Small intestine (tissue), 7 donors: ENCODE measurements around the gene MYLK. TPM values are rescaled to one million over a fixed set of nuclear protein-coding genes. Genes with fewer than 3 reads are reported as not detected.

Source experiments
- DNase-seq, 2 donors: peaks; one replicate each; pipeline versions ENCODE4 v3.0.0 to v3.0.0-alpha.2; 2013
- FAIRE-seq: peaks from 2 replicates; lab custom pipeline; 2012; peaks lifted over from hg19 to GRCh38; lab: Jason Lieb, UNC
- H3K27ac ChIP-seq, 3 donors: one replicate each; pipeline ENCODE4 v1.5.1; 2013; ENCODE audit warnings: low read length in 2 of 3, mild to moderate bottlenecking in 2 of 3, control low read depth in 1 of 3, inconsistent platforms in 1 of 3, low read depth in 1 of 3, moderate library complexity in 1 of 3
- H3K27me3 ChIP-seq, 3 donors: one replicate each; pipeline ENCODE4 v1.6.1; 2013; ENCODE audit warnings: low read length in 3 of 3, inconsistent platforms in 1 of 3; ENCODE audit not compliant: control insufficient read depth in 3 of 3, insufficient read depth in 3 of 3
- H3K36me3 ChIP-seq, 3 donors: one replicate each; pipeline ENCODE4 v1.6.1; 2013; ENCODE audit warnings: low read length in 3 of 3, inconsistent platforms in 1 of 3, low read depth in 1 of 3, mild to moderate bottlenecking in 1 of 3, moderate library complexity in 1 of 3; ENCODE audit not compliant: control insufficient read depth in 3 of 3, insufficient read depth in 2 of 3
- H3K4me1 ChIP-seq, 3 donors: one replicate each; pipeline ENCODE4 v1.6.1; 2013; ENCODE audit warnings: low read length in 2 of 3, inconsistent platforms in 1 of 3, low read depth in 1 of 3, mild to moderate bottlenecking in 1 of 3, moderate library complexity in 1 of 3; ENCODE audit not compliant: control insufficient read depth in 3 of 3, insufficient read depth in 2 of 3
- H3K4me3 ChIP-seq, 3 donors: one replicate each; pipeline ENCODE4 v1.5.1; 2013; ENCODE audit warnings: low read length in 3 of 3, control low read depth in 1 of 3, inconsistent platforms in 1 of 3, low read depth in 1 of 3, mild to moderate bottlenecking in 1 of 3, moderate library complexity in 1 of 3
- H3K9me3 ChIP-seq, 2 donors: one replicate each; pipeline ENCODE4 v1.6.1; 2013; ENCODE audit warnings: low read depth in 1 of 2, low read length in 1 of 2; ENCODE audit not compliant: control insufficient read depth in 2 of 2, insufficient read depth in 1 of 2
- whole genome bisulfite sequencing, 3 donors: extraction: QIAGEN DNeasy Blood & Tissue Kit; methylation state at CpG; one replicate each; pipeline ENCODE4 v1.1.7; 2013; 5-methylcytosine and 5-hydroxymethylcytosine counted together
- polyA plus RNA-seq, 4 donors: library from polyadenylated mRNA; stranded (reverse) in 3 of 4; unstranded in 1 of 4; fragments of 200-250 nt in 3 of 4; fragments of 120-200 nt in 1 of 4; gene quantifications; one replicate each; pipeline versions ENCODE4 v1.2.1 to v1.2.3, GENCODE V29; 2013
- donor health status: healthy with polysubstance abuse.
- donor health status: control.
- donor health status: control.
- donor health status: Bipolar disorder and iron deficiency.
- donor health status: healthy.

Gene MYLK
- polyA plus RNA-seq, 4 donors = 2.2 to 51.5 (median 24.5) TPM

GRCh38 chr3:123733805-123734526 is 150.2 kb downstream of the MYLK start:
- Histone ChIP-seq H3K4me3 (no peak overlapping the region), H3K9me3 (no peaks in the 10 kb centered on the region), H3K27me3 (peaks cover 0 to 3% (median 0%) of the 10 kb centered on the region in 3 donors), H3K36me3 (no peaks in the 10 kb centered on the region), H3K4me1 (no peaks in the 10 kb centered on the region), H3K27ac (no peak overlapping the region)
- 85 to 92% (median 91%) methylated on average over 13 of the region's 13 CpGs for WGBS, 3 donors
- DNase-seq (no peak), FAIRE-seq (no peak)

- no peak for FAIRE-seq
- Histone ChIP-seq H3K36me3 (no peaks in the 10 kb centered on the region), H3K4me1 (no peaks in the 10 kb centered on the region), H3K9me3 (no peaks in the 10 kb centered on the region), H3K27me3 (peaks cover 0 to 8% (median 0%) of the 10 kb centered on the region in 3 donors), H3K4me3 (no peak overlapping the region), H3K27ac (no peak overlapping the region)
- no peak for DNase-seq
- 93 to 96% (median 94%) methylated on average over 4 of the region's 4 CpGs for WGBS, 3 donors
Measured at GRCh38 chr3:123733341-123733740, 150.8 kb downstream of the MYLK start.

GRCh38 chr3:123732447-123732846 is 151.7 kb downstream of the MYLK start:
- Histone ChIP-seq H3K4me1 (no peaks in the 10 kb centered on the region), H3K36me3 (no peaks in the 10 kb centered on the region), H3K27ac (no peak overlapping the region), H3K4me3 (no peak overlapping the region), H3K27me3 (peaks cover 0 to 8% (median 0%) of the 10 kb centered on the region in 3 donors), H3K9me3 (no peaks in the 10 kb centered on the region)
- DNase-seq (no peak), FAIRE-seq (no peak)
- WGBS, 3 donors = 70 to 74% (median 72%) methylated on average over 3 of the region's 3 CpGs

GRCh38 chr3:123730829-123731228 is 153.3 kb downstream of the MYLK start:
- no peak overlapping the region for H3K4me3 ChIP-seq
- H3K9me3 ChIP-seq = no peaks in the 10 kb centered on the region
- WGBS, 3 donors = 87 to 95% (median 92%) methylated on average over 4 of the region's 4 CpGs
- DNase-seq (no peak), FAIRE-seq (no peak)
- H3K36me3 ChIP-seq = no peaks in the 10 kb centered on the region
- peaks cover 0 to 8% (median 0%) of the 10 kb centered on the region in 3 donors for H3K27me3 ChIP-seq
- H3K27ac ChIP-seq = no peak overlapping the region
- no peaks in the 10 kb centered on the region for H3K4me1 ChIP-seq

- Histone ChIP-seq H3K9me3 (no peaks in the 10 kb centered on the region), H3K36me3 (no peaks in the 10 kb centered on the region), H3K4me1 (no peaks in the 10 kb centered on the region), H3K4me3 (no peak overlapping the region), H3K27ac (no peak overlapping the region), H3K27me3 (peaks cover 0 to 8% (median 0%) of the 10 kb centered on the region in 3 donors)
- FAIRE-seq = no peak
- DNase-seq = no peak
- WGBS, 3 donors = 91 to 93% (median 92%) methylated on average over 3 of the region's 3 CpGs
Measured at GRCh38 chr3:123728991-123729390, 155.1 kb downstream of the MYLK start.

- peaks cover 0 to 8% (median 0%) of the 10 kb centered on the region in 3 donors for H3K27me3 ChIP-seq
- DNase-seq = no peak
- H3K4me3 ChIP-seq = no peak overlapping the region
- H3K27ac ChIP-seq = no peak overlapping the region
- no peak for FAIRE-seq
- WGBS, 3 donors = 64 to 71% (median 66%) methylated on average over 2 of the region's 2 CpGs
- peaks cover 0 to 4% (median 0%) of the 10 kb centered on the region in 3 donors for H3K4me1 ChIP-seq
- no peaks in the 10 kb centered on the region for H3K36me3 ChIP-seq
- no peaks in the 10 kb centered on the region for H3K9me3 ChIP-seq
Measured at GRCh38 chr3:123728014-123728413, 156.1 kb downstream of the MYLK start.

GRCh38 chr3:123725652-123726400 is 158.3 kb downstream of the MYLK start:
- H3K4me3 ChIP-seq = no peak overlapping the region
- no peaks in the 10 kb centered on the region for H3K36me3 ChIP-seq
- H3K4me1 ChIP-seq = peaks cover 0 to 8% (median 0%) of the 10 kb centered on the region in 3 donors
- 84 to 86% (median 85%) methylated on average over 10 to 11 of the region's 11 CpGs for WGBS, 3 donors
- FAIRE-seq = no peak
- H3K9me3 ChIP-seq = no peaks in the 10 kb centered on the region
- no peak overlapping the region for H3K27ac ChIP-seq
- no peak for DNase-seq
- H3K27me3 ChIP-seq = peaks cover 0 to 8% (median 0%) of the 10 kb centered on the region in 3 donors

- FAIRE-seq (no peak), DNase-seq (no peak)
- Histone ChIP-seq H3K27me3 (peaks cover 0 to 5% (median 0%) of the 10 kb centered on the region in 3 donors), H3K4me1 (peaks cover 0 to 17% (median 0%) of the 10 kb centered on the region in 3 donors), H3K9me3 (no peaks in the 10 kb centered on the region), H3K4me3 (no peak overlapping the region), H3K36me3 (no peaks in the 10 kb centered on the region), H3K27ac (no peak overlapping the region)
- WGBS, 3 donors = 17 to 26% (median 19%) methylated on average over 3 of the region's 3 CpGs
Measured at GRCh38 chr3:123724306-123724705, 159.8 kb downstream of the MYLK start.
